ENCODE data around the gene C1orf50. TPM values are rescaled to one million over a fixed set of nuclear protein-coding genes. Genes with fewer than 3 reads are reported as not detected.
"Not testable (repeated sequence)": the region's sequence is repeated elsewhere in the genome, so short reads cannot be mapped to it uniquely, and the experiment has no call there.

The C1orf50 gene
- 1 to 10 TPM; 4.1 to 4.7 TPM for total RNA-seq

DNA sequence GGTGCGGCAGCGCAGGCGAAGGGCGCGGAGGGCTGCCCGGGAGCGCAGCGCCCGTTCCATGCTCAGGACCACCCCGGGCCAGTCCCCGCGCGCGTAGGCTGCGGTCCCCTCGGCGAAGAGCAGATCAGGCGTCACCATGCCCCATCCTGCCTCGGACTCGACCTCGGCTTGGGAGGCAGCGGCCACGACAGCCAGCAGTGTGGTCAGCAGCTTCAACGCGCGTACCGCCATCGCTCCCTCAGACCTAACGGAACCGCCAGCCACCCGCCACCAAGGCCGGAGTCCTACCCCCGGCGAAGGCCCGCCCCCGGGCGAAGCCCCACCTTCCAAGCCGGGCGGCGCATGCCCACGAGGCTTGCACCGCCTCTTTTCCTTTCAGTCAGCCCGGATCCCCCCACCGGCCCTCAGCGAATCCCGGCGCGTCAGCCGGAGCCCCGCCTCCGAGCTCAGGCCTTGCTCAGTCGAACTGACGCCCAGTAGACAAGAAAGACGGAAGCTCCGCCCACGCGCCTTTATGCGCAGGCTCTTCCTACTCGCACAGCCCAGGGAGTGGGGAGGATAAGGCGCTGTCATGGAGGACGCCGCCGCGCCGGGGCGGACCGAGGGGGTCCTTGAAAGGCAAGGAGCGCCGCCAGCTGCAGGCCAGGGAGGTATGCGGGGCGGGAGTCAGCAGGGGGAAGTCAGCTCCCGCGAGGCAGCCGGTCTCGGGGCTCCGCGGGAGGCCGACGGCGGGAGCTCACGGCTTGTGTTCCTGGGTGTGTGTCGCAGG is at the start of gene C1orf50, which contains the start of gene P3H1:
TSS of gene C1orf50 (plus strand) at position 509 of the 769 bp plus-strand sequence. CDS start at position 572, 63 bp downstream.
TSS of gene P3H1 (minus strand) at position 288 of the 769 bp plus-strand sequence. CDS start at position 231, 57 bp downstream.
- H3K4me1 Mint-ChIP-seq (ENCODE audit: low read depth) = peaks cover 35% of the 10 kb centered on the region
- peaks cover 16% of the 10 kb centered on the region for H3K36me3 Mint-ChIP-seq (ENCODE audit: low read depth)
- CTCF ChIA-PET = interaction anchor here (0.7 to 4.3 kb wide), 10 partner anchors 9 to 307 kb away, joined by 3 to 23 read pairs (median 4); partner anchors contain the start of genes ERMAP and PPIH
- peak; percentile 100 for DNase-seq
- no peaks in the 10 kb centered on the region for H3K27me3 Mint-ChIP-seq (ENCODE audit: low read depth)
- H3K27ac Mint-ChIP-seq = peak within 1 kb of the TSS; percentile 83
- H3K9me3 Mint-ChIP-seq = no peaks in the 10 kb centered on the region
- H3K4me3 Mint-ChIP-seq = no peak within 1 kb of the TSS
- intact Hi-C loops (cut with micrococcal nuclease) = loop anchor here (1.0 to 5.0 kb wide), 8 partner anchors 50 to 592 kb away; partner anchors contain the start of genes CDC20, CFAP57, EBNA1BP2 and ERMAP

DNA sequence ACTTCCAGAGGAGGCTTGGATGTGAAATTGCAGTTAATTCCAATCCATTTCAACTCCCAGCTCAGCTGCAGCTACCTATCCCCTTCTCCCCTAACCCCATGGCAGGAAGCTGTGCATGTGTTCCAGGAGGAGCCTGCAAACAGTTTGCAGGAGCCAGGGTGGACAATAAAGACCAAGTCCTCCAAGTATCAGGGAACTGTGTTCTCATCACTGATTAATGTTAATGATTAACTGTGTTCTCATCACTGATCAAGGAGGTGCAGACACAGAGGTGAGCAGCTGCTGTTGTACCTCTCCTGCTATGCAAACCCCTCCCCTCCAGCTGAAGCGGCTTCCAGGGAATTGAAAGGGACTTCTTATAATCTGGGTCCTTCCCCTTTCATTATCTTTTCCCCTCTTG is 46.2 kb upstream of the C1orf50 start:
- intact Hi-C loops (cut with micrococcal nuclease) = no loop called here
- Mint-ChIP-seq H3K27me3 (ENCODE audit: low read depth) (no peaks in the 10 kb centered on the region), H3K27ac (no peak overlapping the region), H3K36me3 (ENCODE audit: low read depth) (peaks cover 14% of the 10 kb centered on the region), H3K9me3 (no peaks in the 10 kb centered on the region), H3K4me1 (ENCODE audit: low read depth) (no peaks in the 10 kb centered on the region), H3K4me3 (no peak overlapping the region)
- CTCF ChIA-PET = no interaction called here
- DNase-seq = no peak

DNA sequence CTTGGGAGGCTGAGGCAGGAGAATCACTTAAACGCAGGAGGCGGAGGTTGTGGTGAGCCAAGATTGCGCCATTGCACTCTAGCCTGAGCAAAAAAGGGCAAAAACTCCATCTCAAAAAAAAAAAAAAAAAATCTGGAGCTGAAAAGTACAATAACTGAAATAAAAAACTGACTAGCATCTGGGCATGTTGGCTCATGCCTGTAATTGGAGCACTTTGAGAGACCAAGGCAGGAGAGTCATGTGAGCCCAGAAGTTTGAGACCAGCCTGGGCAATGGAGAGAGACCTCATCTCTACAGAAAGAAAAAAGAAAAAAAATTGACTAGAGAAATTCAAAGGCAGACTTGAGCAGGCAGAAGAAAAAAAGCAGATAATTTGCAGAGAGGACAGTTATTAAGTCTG is 45.1 kb upstream of the C1orf50 start:
- DNase-seq = no peak
- Mint-ChIP-seq H3K4me1 (ENCODE audit: low read depth) (no peaks in the 10 kb centered on the region), H3K9me3 (no peaks in the 10 kb centered on the region), H3K27me3 (ENCODE audit: low read depth) (no peaks in the 10 kb centered on the region), H3K36me3 (ENCODE audit: low read depth) (peaks cover 8% of the 10 kb centered on the region), H3K4me3 (no peak overlapping the region), H3K27ac (no peak overlapping the region)
- CTCF ChIA-PET = interaction anchor here (0.6 kb wide), 1 partner anchor 1738 kb away, joined by 3 read pairs; no protein-coding TSS in a partner anchor
- intact Hi-C loops (cut with micrococcal nuclease) = no loop called here

GRCh38 chr1:42722403-42722802 is 44.6 kb upstream of the C1orf50 start:
- H3K36me3 Mint-ChIP-seq (ENCODE audit: low read depth); CTCF ChIA-PET; H3K27me3 Mint-ChIP-seq (ENCODE audit: low read depth); H3K4me3 Mint-ChIP-seq; H3K4me1 Mint-ChIP-seq (ENCODE audit: low read depth); H3K9me3 Mint-ChIP-seq; DNase-seq; intact Hi-C loops (cut with micrococcal nuclease); H3K27ac Mint-ChIP-seq: not testable (repeated sequence)

- CTCF ChIA-PET = no interaction called here
- Mint-ChIP-seq H3K4me3 (no peak overlapping the region), H3K4me1 (ENCODE audit: low read depth) (no peaks in the 10 kb centered on the region), H3K36me3 (ENCODE audit: low read depth) (peaks cover 2% of the 10 kb centered on the region), H3K27me3 (ENCODE audit: low read depth) (no peaks in the 10 kb centered on the region), H3K27ac (no peak overlapping the region), H3K9me3 (no peaks in the 10 kb centered on the region)
- intact Hi-C loops (cut with micrococcal nuclease) = no loop called here
- DNase-seq = no peak
Measured at GRCh38 chr1:42723511-42723910, 43.5 kb upstream of the C1orf50 start.

- H3K4me1 Mint-ChIP-seq (ENCODE audit: low read depth); H3K9me3 Mint-ChIP-seq: not testable (repeated sequence)
- CTCF ChIA-PET = interaction anchor here (0.7 kb wide), 1 partner anchor 292 kb away, joined by 3 read pairs; no protein-coding TSS in a partner anchor
Measured at GRCh38 chr1:42725820-42726219, 41.2 kb upstream of the C1orf50 start.

DNA sequence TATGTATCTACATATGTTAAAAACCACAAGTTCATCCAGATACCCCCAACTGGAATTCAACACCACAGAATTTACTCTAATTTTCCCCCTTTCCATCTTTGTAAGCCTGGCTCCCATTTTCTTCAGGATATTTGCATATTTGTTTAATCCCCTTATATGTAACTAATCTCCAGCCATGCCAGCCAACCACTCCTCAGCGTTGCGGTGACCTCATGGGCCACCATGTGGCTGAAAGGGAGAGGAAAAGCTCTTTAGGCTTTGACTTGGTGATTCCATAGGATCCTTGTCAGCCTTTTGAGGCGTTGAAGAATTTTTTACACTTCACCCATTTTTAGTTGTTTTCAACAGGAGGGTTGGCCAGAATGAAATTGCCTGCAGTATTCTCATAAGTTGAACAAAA is 37.0 kb upstream of the C1orf50 start:
- CTCF ChIA-PET = interaction anchor here (0.7 to 1.3 kb wide), 5 partner anchors 152 to 583 kb away, joined by 3 to 5 read pairs (median 3); no protein-coding TSS in a partner anchor
- Mint-ChIP-seq H3K27ac (no peak overlapping the region), H3K4me1 (ENCODE audit: low read depth) (peaks cover 3% of the 10 kb centered on the region), H3K27me3 (ENCODE audit: low read depth) (no peaks in the 10 kb centered on the region), H3K36me3 (ENCODE audit: low read depth) (no peaks in the 10 kb centered on the region), H3K4me3 (no peak overlapping the region), H3K9me3 (no peaks in the 10 kb centered on the region)
- DNase-seq = peak; percentile 23
- intact Hi-C loops (cut with micrococcal nuclease) = loop anchor here (2.0 kb wide), 1 partner anchor 583 kb away; no protein-coding TSS in a partner anchor

More at GRCh38 chr1:42725820-42726219, 41.2 kb upstream of the C1orf50 start:
- DNase-seq; H3K4me3 Mint-ChIP-seq; H3K27ac Mint-ChIP-seq; H3K27me3 Mint-ChIP-seq (ENCODE audit: low read depth); H3K36me3 Mint-ChIP-seq (ENCODE audit: low read depth); intact Hi-C loops (cut with micrococcal nuclease): not testable (repeated sequence)

DNA sequence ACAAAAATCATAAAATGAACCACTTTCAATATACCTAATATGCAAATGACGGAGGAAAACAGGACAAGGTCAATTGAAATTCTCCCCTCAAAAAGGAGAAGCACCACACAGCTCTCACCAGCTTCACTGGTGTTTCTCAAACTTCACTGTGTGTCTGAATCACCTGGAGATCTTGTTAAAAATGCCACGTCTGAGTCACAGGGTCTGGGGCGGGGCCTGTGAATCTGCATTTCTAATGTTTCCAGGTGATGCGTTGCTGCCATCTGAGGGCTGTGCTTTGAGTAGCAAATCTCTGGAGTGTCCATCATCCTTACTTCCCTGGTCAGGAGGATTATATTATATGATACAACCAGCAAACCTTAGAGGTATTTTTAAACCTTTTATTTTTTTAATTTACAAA is 36.1 kb upstream of the C1orf50 start:
- Mint-ChIP-seq H3K4me3 (no peak overlapping the region), H3K27ac (no peak overlapping the region), H3K27me3 (ENCODE audit: low read depth) (no peaks in the 10 kb centered on the region), H3K36me3 (ENCODE audit: low read depth) (no peaks in the 10 kb centered on the region), H3K9me3 (no peaks in the 10 kb centered on the region), H3K4me1 (ENCODE audit: low read depth) (peaks cover 3% of the 10 kb centered on the region)
- intact Hi-C loops (cut with micrococcal nuclease) = loop anchor here (1.0 to 2.0 kb wide), 4 partner anchors 153 to 584 kb away; no protein-coding TSS in a partner anchor
- peak; percentile 87 for DNase-seq
- CTCF ChIA-PET = interaction anchor here (0.9 to 1.3 kb wide), 4 partner anchors 165 to 584 kb away, joined by 3 to 5 read pairs (median 3); no protein-coding TSS in a partner anchor

- no peaks in the 10 kb centered on the region for H3K9me3 Mint-ChIP-seq
- no peaks in the 10 kb centered on the region for H3K36me3 Mint-ChIP-seq (ENCODE audit: low read depth)
- CTCF ChIA-PET = no interaction called here
- H3K27ac Mint-ChIP-seq = no peak overlapping the region
- H3K27me3 Mint-ChIP-seq (ENCODE audit: low read depth) = no peaks in the 10 kb centered on the region
- no peak overlapping the region for H3K4me3 Mint-ChIP-seq
- no peak for DNase-seq
- peaks cover 3% of the 10 kb centered on the region for H3K4me1 Mint-ChIP-seq (ENCODE audit: low read depth)
- intact Hi-C loops (cut with micrococcal nuclease) = loop anchor here (1.0 to 2.0 kb wide), 4 partner anchors 153 to 585 kb away; no protein-coding TSS in a partner anchor
Measured at GRCh38 chr1:42731585-42731984, 35.5 kb upstream of the C1orf50 start.

DNA sequence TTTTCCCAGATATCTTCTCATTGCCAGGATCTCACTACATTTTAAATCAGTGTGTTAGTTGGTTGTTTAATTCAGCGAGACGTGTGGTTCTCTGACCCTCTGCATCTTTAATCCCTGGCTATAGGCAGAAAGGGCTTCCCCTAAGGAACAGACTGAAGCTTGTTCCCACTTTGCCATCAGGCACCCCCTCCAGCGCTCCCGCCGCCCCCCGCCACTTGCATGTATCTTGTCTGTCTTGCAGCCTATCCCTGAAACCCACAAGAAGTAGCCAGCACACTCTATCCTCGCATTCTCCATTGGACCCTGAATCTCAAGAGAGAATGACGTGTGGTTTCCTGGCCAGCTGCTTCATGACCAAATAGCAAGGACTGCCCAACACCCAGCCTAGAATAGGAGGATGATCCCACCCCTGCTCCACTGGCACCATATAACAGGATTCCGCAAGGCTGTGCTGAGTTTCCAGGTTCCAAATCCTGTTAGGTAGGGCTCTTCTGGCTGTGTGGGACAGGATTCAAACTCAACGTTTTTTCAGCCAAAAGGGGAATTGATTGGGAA is 34.8 kb upstream of the C1orf50 start:
- H3K9me3 Mint-ChIP-seq = no peaks in the 10 kb centered on the region
- CTCF ChIA-PET = no interaction called here
- H3K4me1 Mint-ChIP-seq (ENCODE audit: low read depth) = peaks cover 9% of the 10 kb centered on the region
- H3K27me3 Mint-ChIP-seq (ENCODE audit: low read depth) = no peaks in the 10 kb centered on the region
- DNase-seq = no peak
- H3K36me3 Mint-ChIP-seq (ENCODE audit: low read depth) = no peaks in the 10 kb centered on the region
- H3K4me3 Mint-ChIP-seq = no peak overlapping the region
- intact Hi-C loops (cut with micrococcal nuclease) = no loop called here
- no peak overlapping the region for H3K27ac Mint-ChIP-seq

DNA sequence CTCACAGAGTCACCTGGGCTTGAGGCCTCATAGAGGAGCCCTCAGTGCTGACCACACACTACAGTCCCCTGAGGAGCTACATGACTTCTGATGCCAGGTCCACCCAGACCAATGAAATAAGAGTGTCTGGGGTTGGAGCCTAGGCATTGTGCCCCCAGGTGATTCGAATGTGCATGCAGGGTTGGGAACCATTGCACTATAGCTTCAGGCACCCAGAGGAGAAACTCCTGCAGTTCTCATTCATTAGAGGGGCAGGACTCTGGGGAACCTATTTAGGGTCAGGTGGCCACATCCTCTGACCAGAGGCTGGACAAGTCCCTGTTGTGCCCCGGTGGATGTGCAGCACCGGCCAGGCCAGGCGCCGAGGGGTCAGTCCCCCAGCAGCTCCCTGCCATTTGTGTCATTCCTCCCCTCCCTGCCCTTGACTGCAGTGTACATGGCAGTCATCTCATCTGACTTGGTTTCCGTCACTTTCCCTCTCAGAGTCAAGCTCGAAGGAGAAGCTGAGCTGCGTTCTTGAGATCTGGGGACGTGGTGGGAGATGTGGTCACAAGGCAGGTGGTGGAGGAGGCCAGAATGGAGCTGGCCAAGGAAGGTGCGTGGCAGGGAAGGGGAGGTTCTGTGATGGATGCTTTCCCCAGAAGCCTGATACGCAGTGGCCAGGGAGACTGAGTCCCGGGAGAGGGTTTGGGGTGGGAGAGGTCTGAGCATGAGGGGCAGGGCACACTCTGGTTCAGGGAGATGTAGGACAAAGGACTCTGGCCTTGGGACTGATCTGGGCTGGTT is 33.4 kb upstream of the C1orf50 start:
- H3K4me3 Mint-ChIP-seq = no peak overlapping the region
- intact Hi-C loops (cut with micrococcal nuclease) = no loop called here
- no peak overlapping the region for H3K27ac Mint-ChIP-seq
- no peak for DNase-seq
- no peaks in the 10 kb centered on the region for H3K27me3 Mint-ChIP-seq (ENCODE audit: low read depth)
- H3K9me3 Mint-ChIP-seq = no peaks in the 10 kb centered on the region
- H3K36me3 Mint-ChIP-seq (ENCODE audit: low read depth) = no peaks in the 10 kb centered on the region
- peaks cover 11% of the 10 kb centered on the region for H3K4me1 Mint-ChIP-seq (ENCODE audit: low read depth)
- CTCF ChIA-PET = interaction anchor here (0.5 to 0.6 kb wide), 3 partner anchors 12 to 1783 kb away, joined by 3 read pairs; no protein-coding TSS in a partner anchor
